G401 (cell line): ENCODE measurements around the gene C15orf62. TPM values are rescaled to one million over a fixed set of nuclear protein-coding genes. Genes with fewer than 3 reads are reported as not detected.

Experiments used
- DNase-seq: peaks from one replicate; pipeline ENCODE4 v3.0.0-alpha.2; 2015; ENCODE audit warnings: low spot score
- in situ Hi-C: cut with HindIII; loops from 2 replicates; pipeline ENCODE4 v1.10.0; 2016; ENCODE audit warnings: low sequenced_read_pairs, mixed read lengths
- total RNA-seq: library from RNA; depleted of rRNA; stranded (reverse); fragments of >200 nt; shearing (Covaris generic); gene quantifications from 2 replicates; pipeline ENCODE4 v1.2.3, GENCODE V29; 2014

C15orf62 gene
- total RNA-seq, 1 experiment from 2014 or later = 3.1 TPM

DNA sequence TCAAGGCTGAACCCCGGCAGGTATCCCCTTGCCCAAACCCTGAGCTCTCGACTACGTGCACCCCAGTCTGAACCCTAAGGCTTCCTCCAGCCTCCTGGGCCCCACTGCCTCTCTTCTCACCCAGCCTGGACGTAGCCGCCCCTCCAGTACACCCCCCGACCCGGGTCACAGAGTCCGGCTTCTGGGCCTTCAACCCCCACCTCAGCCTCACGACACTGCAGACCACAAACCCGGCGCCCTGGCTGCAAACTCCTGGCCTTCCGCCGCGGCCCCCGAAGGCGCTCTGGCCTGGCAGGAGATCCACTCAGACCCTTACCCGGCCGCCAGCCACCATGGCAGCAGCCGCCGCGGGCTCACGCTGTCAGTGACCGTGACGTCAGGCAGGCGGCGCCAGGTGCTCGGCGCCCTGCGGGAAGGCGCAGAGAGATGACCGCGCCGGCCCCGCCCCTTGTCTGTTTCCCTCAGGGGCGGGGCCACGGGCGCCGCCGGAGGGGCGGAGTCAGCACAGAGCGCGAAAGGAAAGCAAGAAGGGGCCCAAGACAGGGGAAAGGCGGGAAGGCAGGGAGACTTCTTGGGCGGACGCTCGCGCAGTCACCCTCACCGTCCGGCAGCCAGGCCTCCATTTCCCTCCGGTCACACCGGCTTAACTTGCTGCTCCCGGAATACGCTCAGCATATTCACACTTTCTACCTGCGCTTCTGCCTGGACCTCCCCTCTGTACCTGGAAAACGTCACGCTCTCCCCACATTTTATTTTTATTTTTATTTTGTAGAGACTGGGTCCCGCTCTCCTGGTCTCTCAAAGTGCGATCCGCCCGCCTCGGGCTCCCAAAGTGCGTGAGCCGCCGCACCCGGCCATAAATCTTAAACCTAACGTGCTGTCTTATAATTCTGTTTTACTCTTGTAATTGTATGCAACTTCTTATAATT, 14.6 kb upstream of the C15orf62 start, which contains the start of gene RMDN3:
Gene RMDN3, minus strand, starts transcription at position 372 of the 929 bp plus-strand sequence. CDS start 471 bp downstream, outside the sequence.
- in situ Hi-C loops = no loop called here

DNA sequence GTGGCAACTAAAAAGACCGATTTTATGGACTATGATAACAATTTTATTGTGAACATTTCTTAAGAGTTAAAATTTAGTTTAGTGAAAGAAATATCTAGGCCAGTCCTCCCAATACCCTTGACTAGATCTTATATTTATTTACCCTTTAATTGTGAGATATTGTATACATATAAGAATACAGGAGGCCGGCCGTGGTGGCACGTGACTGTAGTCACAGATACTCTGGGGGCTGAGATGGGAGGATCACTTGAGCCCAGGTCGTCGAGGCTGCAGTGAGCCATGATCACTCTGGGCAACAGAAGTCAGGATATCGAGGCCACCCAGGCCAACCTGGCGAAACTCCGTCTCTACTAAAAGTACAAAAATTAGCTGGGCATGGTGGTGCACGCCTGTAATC, 14.0 kb upstream of the C15orf62 start:
- no peak for DNase-seq
- in situ Hi-C loops = no loop called here

More for the DNA sequence above, 14.6 kb upstream of the C15orf62 start, which contains the start of gene RMDN3:
- peak; percentile 93 for DNase-seq

DNA sequence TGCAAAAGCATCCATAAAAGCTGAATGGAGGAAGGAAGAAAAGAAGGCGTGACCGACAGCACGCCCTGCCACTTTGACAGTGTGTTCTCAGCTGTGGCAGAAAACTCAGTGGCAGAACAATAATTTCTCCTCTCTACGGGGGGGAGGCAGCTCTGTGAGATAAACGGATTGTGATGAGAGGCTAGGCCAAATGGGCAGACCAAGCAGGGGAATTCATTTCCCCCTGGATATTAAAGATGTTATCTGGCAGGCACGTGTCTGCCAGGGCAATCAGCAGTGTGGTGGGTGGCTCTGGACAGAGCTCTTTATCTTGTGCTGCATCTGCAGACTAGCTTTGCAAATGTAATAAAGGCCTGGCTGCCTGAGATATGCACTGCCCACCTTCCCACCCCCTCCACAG, 12.8 kb upstream of the C15orf62 start:
- DNase-seq = peak; percentile 69
- in situ Hi-C loops = no loop called here

DNA sequence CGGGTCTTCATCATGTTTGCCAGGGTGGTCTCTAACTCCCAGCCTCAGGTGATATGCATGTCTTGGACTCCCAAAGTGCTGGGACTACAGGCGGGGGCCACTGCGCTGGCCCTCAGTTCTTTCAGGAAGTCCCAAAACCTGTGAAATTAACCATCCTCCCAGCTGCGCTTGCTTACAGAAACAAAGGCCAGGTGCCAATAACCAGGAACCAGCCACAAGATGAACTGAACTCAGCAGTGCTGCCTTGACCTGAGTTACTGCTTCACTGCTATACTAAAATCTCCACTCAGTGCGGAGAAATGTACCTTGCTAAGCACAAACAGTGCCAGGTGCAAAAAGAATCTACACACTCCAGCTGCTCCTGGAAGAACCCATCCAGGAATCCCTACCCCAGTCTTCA, 9.8 kb upstream of the C15orf62 start:
- DNase-seq = no peak
- in situ Hi-C loops = no loop called here

DNA sequence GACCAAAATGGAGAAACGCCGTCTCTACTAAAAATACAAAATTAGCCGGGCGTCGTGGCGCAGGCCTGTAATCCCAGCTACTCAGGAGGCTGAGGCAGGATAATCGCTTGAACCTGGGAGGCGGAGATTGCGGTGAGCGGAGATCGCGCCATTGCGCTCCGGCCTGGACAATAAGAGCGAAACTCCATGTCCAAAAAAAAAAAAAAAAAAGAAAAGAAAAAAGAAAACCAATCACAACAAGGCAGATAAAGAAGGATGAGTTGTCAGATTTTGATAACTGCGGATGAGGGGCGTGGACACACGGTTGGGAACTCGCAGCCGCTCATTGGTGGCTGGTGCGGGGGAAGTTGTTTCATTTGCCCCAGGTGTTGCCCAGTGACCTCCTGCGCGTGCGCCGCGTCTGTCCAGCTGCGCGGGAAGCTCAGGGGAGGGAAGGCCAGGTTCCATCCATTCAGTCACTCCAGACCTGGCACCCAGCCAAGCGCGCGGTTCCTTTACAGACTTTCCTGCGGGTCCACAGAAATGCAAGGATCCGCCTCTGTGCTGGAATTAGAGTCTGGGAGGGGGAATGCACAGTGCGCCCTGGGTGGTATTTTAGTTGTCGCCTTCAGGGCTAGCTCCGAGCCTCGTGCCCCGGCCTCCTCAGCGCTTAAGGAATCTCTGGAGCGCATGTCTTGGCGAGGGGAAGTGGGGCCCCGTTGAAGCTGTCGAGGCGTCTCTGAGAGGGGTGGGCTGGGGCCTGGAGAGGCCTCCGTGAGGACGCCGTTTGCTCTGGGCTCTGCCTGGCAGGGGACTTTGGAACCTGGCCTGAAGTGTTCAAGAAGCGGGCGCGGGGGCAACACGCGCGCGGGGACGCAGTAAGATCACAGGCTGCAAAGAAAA, 6.6 kb upstream of the C15orf62 start:
- in situ Hi-C loops = no loop called here
- peak; percentile 66 for DNase-seq

DNA sequence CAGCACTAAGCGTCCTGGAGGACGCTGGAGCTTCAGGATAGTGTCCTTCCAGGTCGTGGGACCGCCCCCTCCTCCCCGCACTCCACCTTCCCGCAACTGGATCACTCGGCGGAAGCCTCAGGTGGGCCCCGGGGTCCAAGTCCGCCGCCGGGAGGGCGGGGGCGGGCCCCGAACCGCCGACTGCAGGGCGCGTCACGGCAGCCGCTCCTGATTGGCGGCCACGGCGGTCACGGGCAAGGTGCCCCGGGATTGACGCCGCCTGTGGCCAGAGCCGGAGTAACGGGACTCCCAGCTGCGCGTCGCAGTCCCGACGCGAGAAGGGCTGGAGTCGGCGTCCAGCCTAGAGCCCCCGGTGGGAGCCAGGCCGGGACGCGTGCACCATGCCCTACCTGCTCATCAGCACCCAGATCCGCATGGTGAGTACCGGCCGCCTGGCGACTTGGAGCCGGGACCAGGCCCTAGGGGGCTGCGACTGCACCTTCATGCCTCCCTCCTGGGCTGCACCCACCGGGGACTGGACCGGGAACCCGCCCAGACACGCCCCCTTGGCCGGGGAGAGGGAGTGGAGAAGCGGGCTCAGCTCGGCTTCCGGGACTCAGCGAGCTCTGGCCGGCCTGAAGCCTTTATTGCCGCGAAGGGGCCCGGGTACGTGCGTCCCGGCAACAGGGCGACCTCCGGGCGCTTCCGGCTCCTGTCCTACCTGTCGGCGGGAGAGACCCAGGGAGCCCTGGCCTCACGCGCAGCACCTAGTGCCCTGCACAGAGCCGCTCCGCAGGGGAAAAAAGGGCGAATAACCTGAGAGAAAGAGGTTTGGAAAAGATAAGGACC, 5.8 kb upstream of the C15orf62 start, which contains the start of gene GCHFR:
Gene GCHFR, plus strand, starts transcription at position 268 of the 828 bp plus-strand sequence. Its CDS starts 113 bp downstream, at position 381.
- peak; percentile 67 for DNase-seq
- in situ Hi-C loops = no loop called here

DNA sequence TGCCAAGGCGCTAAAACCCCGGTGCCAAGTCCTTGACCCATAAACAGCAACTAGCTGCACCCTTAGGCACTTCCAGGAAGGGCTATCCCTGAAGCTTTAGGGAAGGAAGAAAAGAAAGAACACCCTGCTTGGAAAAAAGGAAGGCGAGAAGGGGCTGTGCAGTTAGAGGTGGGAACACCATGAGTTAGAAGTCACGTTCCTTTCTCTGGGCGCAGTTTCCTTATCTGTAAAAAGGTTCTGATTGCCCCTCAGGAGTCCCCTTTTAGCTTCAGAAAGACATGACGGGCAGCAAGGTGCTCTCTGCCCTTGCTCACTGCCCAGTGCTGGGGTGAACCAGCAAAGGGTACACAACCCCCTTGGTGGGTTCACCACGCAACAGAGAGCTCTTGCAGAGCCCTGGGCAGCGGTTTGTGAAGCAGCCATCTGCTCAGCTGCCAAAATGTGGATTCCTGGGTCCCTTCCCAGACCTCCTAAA, 5.1 kb upstream of the C15orf62 start:
- peak; percentile 45 for DNase-seq
- in situ Hi-C loops = no loop called here

DNA sequence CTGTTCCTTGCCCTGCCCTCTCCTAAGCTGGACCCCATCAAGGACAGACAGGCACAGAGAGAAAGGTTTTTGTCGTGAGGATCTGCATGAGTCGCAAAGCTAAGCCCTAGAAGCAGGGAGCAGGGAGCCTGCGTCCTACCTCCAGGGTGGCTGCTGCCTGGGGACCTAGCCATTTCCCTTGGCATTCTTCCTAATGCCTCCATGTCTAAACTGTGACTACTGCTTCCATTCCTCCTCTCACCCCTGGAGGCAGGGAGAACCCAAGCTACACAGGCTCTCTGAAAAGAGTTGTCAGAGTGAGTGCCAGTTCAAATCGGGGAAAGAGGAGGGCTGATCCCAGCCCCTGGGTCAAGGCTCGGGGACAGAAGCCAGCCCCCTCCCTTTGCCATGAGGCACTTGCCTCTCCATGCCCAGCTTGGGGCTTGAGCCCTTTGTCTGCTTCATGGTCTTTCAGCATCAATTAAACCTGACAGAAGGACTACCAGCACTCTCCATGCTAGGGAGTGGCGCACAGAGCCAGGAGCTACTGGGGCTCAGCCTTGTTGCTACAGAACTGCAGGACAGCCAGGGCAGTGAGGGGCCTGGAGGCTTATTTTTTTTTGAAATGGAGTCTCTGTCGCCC, 3.5 kb upstream of the C15orf62 start:
- peak; percentile 47 for DNase-seq
- in situ Hi-C loops = no loop called here

DNA sequence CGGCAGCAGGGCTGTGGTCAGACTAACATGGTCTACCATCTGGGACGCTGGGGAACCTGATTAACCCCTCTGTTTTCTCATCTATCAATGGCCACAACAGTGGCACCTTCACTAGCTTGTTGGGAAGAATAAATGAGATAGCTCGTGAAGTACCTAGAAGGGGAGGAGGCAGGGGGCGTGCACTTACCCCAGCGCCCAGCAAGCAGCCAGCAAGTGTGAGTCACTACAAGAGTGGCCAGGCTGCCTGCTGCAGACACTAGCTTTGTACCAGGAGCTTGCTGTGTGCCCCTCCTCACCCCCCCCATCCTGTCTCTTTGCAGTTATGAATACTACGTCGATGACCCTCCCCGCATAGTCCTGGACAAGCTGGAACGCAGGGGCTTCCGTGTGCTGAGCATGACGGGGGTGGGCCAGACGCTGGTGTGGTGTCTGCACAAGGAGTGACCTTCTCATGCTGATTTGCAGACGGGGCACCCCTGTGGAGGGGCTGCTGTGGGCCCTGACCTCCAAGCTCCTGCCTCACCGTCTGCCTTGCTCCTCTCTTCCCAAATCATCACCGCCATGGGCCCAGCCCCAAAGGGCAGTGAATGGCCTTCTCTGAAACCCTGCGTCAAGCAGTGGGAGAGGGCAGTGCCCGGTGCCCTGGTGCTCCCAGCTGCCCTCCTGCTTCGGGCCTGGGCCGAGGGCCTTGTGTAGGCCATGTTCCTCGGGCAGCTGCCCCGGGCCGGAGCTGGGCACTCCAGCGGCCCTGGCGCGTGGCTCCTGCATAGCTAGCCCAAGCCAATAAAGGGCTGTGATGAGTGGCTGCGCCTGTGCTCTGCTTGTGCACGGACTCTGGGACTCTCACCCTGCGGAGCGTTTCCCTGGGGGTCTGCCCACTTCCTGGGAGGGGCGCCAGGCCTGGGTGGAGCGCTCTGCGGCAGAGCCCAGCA, 2.6 kb upstream of the C15orf62 start:
- DNase-seq = peak; percentile 16
- in situ Hi-C loops = no loop called here

DNA sequence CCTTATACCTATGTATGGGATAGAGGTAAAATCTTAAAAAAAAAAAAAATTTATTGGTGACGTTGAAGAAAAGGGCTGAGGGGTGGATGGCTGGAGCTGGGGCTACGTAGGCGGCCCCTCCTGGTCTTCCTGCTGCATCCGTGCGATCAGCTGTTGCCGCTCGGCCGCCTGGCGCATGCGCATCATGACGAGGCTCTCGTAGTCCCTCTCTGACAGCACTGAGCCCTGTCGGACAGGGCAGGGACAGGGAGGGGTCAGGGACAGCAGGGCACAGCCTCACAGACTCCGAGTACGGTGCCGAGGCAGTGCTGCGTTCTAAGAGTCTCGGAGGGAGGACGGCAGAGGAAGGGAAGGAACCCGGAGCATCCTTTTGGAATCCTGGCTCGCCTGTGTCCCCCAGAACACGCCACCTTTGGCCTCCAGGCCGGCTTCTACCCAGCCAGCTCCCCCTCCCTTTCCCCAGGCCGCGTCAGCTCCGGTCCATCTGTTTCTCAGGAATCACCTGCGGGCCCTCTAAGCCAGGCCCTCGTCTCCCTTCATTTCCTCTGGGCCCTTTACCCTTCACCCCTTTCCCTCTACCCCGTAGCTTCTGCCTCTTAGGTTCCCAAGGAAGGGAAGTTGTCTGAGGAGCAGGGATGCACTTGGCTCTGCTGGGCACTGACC, 1.8 kb upstream of the C15orf62 start:
- DNase-seq = peak; percentile 90
- in situ Hi-C loops = no loop called here

DNA sequence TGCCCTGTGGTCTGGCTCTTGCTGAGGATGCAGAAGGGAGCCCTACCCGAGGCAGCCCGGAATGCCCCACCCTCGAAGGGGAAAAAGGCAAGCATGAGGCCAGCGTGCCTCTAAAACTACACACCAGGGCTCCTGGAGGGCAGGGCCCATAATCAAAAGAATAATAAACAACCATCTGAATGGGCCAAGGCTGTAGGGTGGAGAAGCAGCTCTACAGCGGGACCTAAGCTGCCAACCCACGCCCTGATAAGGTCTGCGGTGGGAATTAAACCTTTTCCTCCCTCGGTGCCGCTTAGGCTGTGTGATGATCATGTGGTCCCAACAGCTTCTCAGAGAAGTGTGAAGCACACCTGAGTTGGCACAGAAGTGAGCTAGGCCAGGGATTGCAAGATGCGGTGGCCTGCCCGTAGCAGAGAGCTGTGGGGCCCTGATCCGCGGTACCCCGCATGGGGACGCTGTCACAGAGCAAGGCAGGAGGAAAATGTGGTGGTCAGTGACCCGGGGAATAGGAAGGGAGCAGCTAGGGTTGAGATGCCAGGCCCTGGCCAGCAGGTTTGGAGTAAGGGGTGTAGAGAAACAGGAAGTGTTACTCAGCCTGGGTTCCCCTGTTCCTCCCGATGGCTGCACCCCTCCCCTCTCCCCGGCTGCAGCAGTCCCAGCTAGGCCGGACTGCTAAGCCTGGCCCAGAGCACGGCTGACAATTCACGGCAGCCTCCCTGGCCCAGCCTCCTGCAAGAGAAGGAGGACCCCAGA, 1.1 kb upstream of the C15orf62 start:
- in situ Hi-C loops = no loop called here
- peak; percentile 36 for DNase-seq

DNA sequence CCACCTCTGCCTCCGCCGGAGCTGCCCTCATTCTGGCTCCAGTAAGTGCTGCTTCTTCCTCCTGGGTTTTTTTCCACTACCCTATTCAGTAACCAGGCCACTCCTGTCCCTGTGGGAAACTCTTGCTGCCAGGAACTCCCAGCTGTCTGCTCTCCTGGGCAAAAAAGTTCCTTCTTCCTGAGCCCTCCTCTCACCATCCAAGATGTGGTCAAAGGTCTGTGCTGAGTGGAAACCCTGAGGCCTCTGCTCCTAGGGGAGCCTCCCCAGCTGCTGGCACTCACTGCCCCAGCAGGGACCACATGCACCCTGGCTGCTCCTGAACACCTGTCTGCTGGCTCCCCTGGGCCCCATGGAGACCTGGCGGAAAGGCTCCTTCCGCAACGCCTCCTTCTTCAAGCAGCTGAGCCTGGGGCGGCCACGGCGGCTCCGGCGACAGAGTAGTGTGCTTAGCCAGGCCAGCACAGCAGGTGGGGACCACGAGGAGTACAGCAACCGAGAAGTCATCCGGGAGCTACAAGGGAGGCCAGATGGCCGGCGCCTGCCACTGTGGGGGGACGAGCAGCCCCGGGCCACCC, 454 bp downstream of the C15orf62 start:
- in situ Hi-C loops = no loop called here

DNA sequence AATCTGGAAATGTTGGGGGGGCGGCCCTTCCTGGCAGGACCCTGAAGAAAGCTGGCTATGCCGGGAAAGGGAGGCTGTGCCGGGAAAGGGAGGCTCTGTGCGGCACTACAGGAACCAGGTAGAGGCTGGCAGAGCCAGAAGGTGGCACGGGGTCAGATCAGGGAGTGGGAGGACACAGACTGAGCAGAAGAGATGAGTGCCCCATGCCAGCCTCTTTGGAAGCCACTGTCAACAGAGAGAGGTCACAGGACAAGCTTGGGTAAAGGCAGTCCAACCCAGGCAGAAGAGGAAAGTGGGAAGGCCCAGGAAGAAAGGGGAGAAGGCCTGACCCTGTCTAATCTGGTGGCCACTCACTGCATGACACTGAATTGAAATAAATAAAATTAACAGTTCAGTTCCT, 1.5 kb downstream of the C15orf62 start:
- DNase-seq = no peak
- in situ Hi-C loops = no loop called here

More for the DNA sequence above, 454 bp downstream of the C15orf62 start:
- peak; percentile 55 for DNase-seq

DNA sequence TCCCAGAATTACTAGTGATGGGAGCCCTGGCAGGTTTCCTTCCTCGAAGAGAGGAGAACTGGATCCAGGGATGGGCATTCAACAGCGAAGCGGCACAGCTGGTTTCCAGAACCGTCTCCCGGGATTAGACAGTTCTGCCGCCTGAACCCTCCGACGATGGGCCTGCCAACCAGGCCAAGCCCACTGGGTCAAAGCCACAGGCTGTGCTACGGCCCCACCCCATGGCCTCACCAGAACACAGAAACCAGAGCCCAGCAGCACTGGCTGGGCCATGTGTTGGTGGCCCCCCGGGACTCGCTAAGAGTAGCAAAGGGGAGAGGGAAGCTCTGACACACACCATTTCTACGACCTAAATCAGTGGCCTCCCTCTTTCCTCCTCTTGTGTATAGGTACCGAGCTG, 2.2 kb downstream of the C15orf62 start:
- in situ Hi-C loops = no loop called here
- DNase-seq = no peak

DNA sequence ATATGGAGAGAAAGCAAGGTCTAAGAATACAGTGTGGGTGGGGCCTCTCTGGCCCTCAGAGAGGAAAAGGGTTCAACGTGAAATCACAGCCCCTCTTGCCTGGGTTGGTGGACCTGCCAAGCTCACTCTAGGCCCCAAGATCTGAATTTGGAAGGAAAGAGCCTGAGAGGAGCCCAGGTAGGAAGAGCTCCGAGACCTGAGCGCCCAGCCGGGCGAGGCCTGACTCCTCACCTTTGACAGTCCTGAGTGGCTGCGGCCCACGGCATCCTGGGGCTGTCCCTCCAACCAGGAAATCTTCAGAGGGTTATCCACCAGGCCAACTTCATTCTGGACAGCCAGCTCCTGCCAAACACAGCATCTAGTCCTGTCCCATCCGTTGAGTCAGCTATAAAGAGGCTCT, 3.7 kb downstream of the C15orf62 start:
- no peak for DNase-seq
- in situ Hi-C loops = no loop called here

DNA sequence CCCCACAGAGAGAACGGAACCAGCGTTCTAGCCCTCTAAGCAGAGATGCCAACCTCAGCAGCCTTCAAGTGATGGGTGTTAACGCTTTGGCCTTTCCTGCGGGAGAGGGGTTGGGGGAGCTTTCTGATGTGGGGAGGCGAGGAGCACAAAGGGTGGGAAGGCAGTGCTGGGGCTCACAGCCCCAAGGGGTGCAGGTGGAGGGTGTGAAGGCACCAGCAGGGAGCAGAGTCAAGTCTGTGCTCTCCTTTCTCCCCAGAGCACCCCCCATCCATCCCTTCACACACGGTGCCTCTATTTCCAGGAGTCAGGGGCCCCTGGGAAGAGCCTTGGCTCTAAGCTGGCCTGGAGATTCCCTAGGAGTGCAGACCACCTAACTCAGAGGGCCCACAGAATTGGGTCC, 4.1 kb downstream of the C15orf62 start:
- no peak for DNase-seq
- in situ Hi-C loops = no loop called here
